Right forelimb (tissue), 1 donor: ENCODE measurements around the gene STPG1.

Experiments used
- DNase-seq: peaks from one replicate; pipeline ENCODE4 v3.0.0-alpha.2; 2018

The STPG1 gene

GRCh38 chr1:24338447-24338846 lies 75.1 kb downstream of the STPG1 start:
- no peak for DNase-seq

- no peak for DNase-seq
Measured at GRCh38 chr1:24337455-24337854, 76.1 kb downstream of the STPG1 start.

- no peak for DNase-seq
Measured at GRCh38 chr1:24336075-24336474, 77.5 kb downstream of the STPG1 start.

- no peak for DNase-seq
Measured at GRCh38 chr1:24331961-24332673, 81.5 kb downstream of the STPG1 start.

- DNase-seq = no peak
Measured at GRCh38 chr1:24329797-24330543, 83.6 kb downstream of the STPG1 start.

GRCh38 chr1:24329331-24329730 lies 84.3 kb downstream of the STPG1 start:
- DNase-seq = no peak

- DNase-seq = no peak
Measured at GRCh38 chr1:24327891-24328290, 85.7 kb downstream of the STPG1 start.

GRCh38 chr1:24327486-24327885 lies 86.1 kb downstream of the STPG1 start:
- no peak for DNase-seq

GRCh38 chr1:24325587-24326449 lies 87.8 kb downstream of the STPG1 start:
- no peak for DNase-seq

GRCh38 chr1:24324903-24325302 lies 88.7 kb downstream of the STPG1 start:
- DNase-seq = no peak

GRCh38 chr1:24323281-24323680 lies 90.3 kb downstream of the STPG1 start:
- DNase-seq = no peak

GRCh38 chr1:24322470-24323177 lies 91.0 kb downstream of the STPG1 start:
- DNase-seq = peak; percentile 78

- DNase-seq = peak; percentile 78
Measured at GRCh38 chr1:24321697-24322469, 91.7 kb downstream of the STPG1 start.

GRCh38 chr1:24321126-24321525 lies 92.5 kb downstream of the STPG1 start:
- DNase-seq = no peak

GRCh38 chr1:24319962-24320361 lies 93.6 kb downstream of the STPG1 start:
- DNase-seq = no peak

- no peak for DNase-seq
Measured at GRCh38 chr1:24319312-24319863, 94.2 kb downstream of the STPG1 start, which contains the start of gene GRHL3. Gene GRHL3 (plus strand): TSS chr1:24319357. CDS start chr1:24319552, 195 bp downstream.

GRCh38 chr1:24318615-24319311 lies 94.8 kb downstream of the STPG1 start:
- DNase-seq = no peak

GRCh38 chr1:24317956-24318614 lies 95.5 kb downstream of the STPG1 start:
- DNase-seq = no peak

- no peak for DNase-seq
Measured at GRCh38 chr1:24317081-24317480, 96.5 kb downstream of the STPG1 start.

GRCh38 chr1:24316645-24317044 lies 96.9 kb downstream of the STPG1 start:
- DNase-seq = no peak
